HUES6 (cell line): ENCODE data around the gene TPBGL.
"Not testable (repeated sequence)": the region's sequence is repeated elsewhere in the genome, so short reads cannot be mapped to it uniquely, and the experiment has no call there.

Source experiments
- H3K27ac ChIP-seq: 2 replicates; pipeline ENCODE4 v1.7.0; 2013; ENCODE audit warnings: low read depth, mild to moderate bottlenecking, low read length, inconsistent platforms
- H3K27me3 ChIP-seq: 2 replicates; pipeline ENCODE4 v1.6.1; 2013; ENCODE audit warnings: low read length; ENCODE audit not compliant: control insufficient read depth, insufficient read depth
- H3K36me3 ChIP-seq: 2 replicates; pipeline ENCODE4 v1.6.1; 2013; ENCODE audit warnings: low read length; ENCODE audit not compliant: control insufficient read depth, insufficient read depth
- H3K4me1 ChIP-seq: 2 replicates; pipeline ENCODE4 v1.6.1; 2013; ENCODE audit warnings: low read length; ENCODE audit not compliant: control insufficient read depth, insufficient read depth
- H3K4me3 ChIP-seq: 2 replicates; pipeline ENCODE4 v1.5.1; 2013; ENCODE audit warnings: low read depth, low read length
- H3K9ac ChIP-seq: one replicate; pipeline ENCODE4 v1.6.1; 2013; ENCODE audit warnings: mild to moderate bottlenecking, low read length
- H3K9me3 ChIP-seq: 2 replicates; pipeline ENCODE4 v1.6.1; 2013; ENCODE audit warnings: low read depth, low read length; ENCODE audit not compliant: control insufficient read depth, insufficient read depth

The TPBGL gene

GRCh38 chr11:75267171-75267970 is 26.8 kb downstream of the TPBGL start:
- H3K27me3 ChIP-seq: no peaks in the 10 kb centered on the region
- no peaks in the 10 kb centered on the region for H3K9me3 ChIP-seq
- H3K9ac ChIP-seq: no peak overlapping the region
- peaks cover 19% of the 10 kb centered on the region for H3K4me1 ChIP-seq
- no peak overlapping the region for H3K27ac ChIP-seq
- H3K36me3 ChIP-seq: peaks cover 65% of the 10 kb centered on the region
- no peak overlapping the region for H3K4me3 ChIP-seq

- H3K4me1 ChIP-seq: peaks cover 7% of the 10 kb centered on the region; the same call in 1 of the 2 replicates
- no peak overlapping the region for H3K4me3 ChIP-seq
- no peaks in the 10 kb centered on the region for H3K27me3 ChIP-seq
- peaks cover 80% of the 10 kb centered on the region for H3K36me3 ChIP-seq
- H3K9me3 ChIP-seq: no peaks in the 10 kb centered on the region
- no peak overlapping the region for H3K9ac ChIP-seq
- no peak overlapping the region for H3K27ac ChIP-seq
These were observed 28.2 kb downstream of the TPBGL start for GRCh38 chr11:75268626-75269366.

- Histone ChIP-seq H3K36me3 (peaks cover 83% of the 10 kb centered on the region), H3K27ac (no peak overlapping the region)
These were observed 28.7 kb downstream of the TPBGL start for GRCh38 chr11:75269367-75269660.

GRCh38 chr11:75269896-75270295 is 29.3 kb downstream of the TPBGL start:
- Histone ChIP-seq H3K4me3 (no peak overlapping the region), H3K36me3 (peaks cover 86% of the 10 kb centered on the region), H3K27ac (no peak overlapping the region), H3K4me1 (peaks cover 2% of the 10 kb centered on the region; the same call in 1 of the 2 replicates), H3K9ac (no peak overlapping the region), H3K27me3 (no peaks in the 10 kb centered on the region), H3K9me3 (no peaks in the 10 kb centered on the region)

More at GRCh38 chr11:75269367-75269660, 28.7 kb downstream of the TPBGL start:
- Histone ChIP-seq H3K4me3 (no peak overlapping the region), H3K9me3 (no peaks in the 10 kb centered on the region), H3K27me3 (no peaks in the 10 kb centered on the region), H3K9ac (no peak overlapping the region), H3K4me1 (peaks cover 2% of the 10 kb centered on the region; the same call in 1 of the 2 replicates)

- Histone ChIP-seq H3K9me3 (no peaks in the 10 kb centered on the region), H3K27ac (no peak overlapping the region), H3K9ac (no peak overlapping the region), H3K36me3 (peaks cover 89% of the 10 kb centered on the region), H3K4me1 (peaks cover 2% of the 10 kb centered on the region; the same call in 1 of the 2 replicates), H3K4me3 (no peak overlapping the region), H3K27me3 (no peaks in the 10 kb centered on the region)
These were observed 30.4 kb downstream of the TPBGL start for GRCh38 chr11:75270896-75271418.

GRCh38 chr11:75271730-75272129 is 31.2 kb downstream of the TPBGL start:
- Histone ChIP-seq H3K27me3 (no peaks in the 10 kb centered on the region), H3K9ac (no peak overlapping the region), H3K9me3 (no peaks in the 10 kb centered on the region), H3K36me3 (peaks cover 89% of the 10 kb centered on the region), H3K4me3 (no peak overlapping the region), H3K27ac (no peak overlapping the region), H3K4me1 (peaks cover 2% of the 10 kb centered on the region; the same call in 1 of the 2 replicates)

- no peak overlapping the region for H3K27ac ChIP-seq
- no peaks in the 10 kb centered on the region for H3K4me1 ChIP-seq
- H3K4me3 ChIP-seq: no peak overlapping the region
- H3K9ac ChIP-seq: no peak overlapping the region
- H3K36me3 ChIP-seq: peaks cover 89% of the 10 kb centered on the region
- H3K27me3 ChIP-seq: no peaks in the 10 kb centered on the region
- no peaks in the 10 kb centered on the region for H3K9me3 ChIP-seq
These were observed 31.8 kb downstream of the TPBGL start for GRCh38 chr11:75272391-75272790.

GRCh38 chr11:75272821-75273301 is 32.3 kb downstream of the TPBGL start:
- H3K4me3 ChIP-seq: no peak overlapping the region

GRCh38 chr11:75273411-75274391 is 33.1 kb downstream of the TPBGL start:
- Histone ChIP-seq H3K9ac (no peak overlapping the region), H3K4me1 (no peaks in the 10 kb centered on the region)

More at GRCh38 chr11:75272821-75273301, 32.3 kb downstream of the TPBGL start:
- Histone ChIP-seq H3K27me3 (no peaks in the 10 kb centered on the region), H3K36me3 (peaks cover 90% of the 10 kb centered on the region), H3K9me3 (no peaks in the 10 kb centered on the region), H3K9ac (no peak overlapping the region), H3K4me1 (no peaks in the 10 kb centered on the region), H3K27ac (no peak overlapping the region)

GRCh38 chr11:75274716-75275115 is 34.1 kb downstream of the TPBGL start:
- not testable (repeated sequence) for H3K27ac ChIP-seq, H3K4me1 ChIP-seq, H3K9ac ChIP-seq, H3K27me3 ChIP-seq, H3K9me3 ChIP-seq, H3K4me3 ChIP-seq
- H3K36me3 ChIP-seq: peaks cover 91% of the 10 kb centered on the region

More at GRCh38 chr11:75273411-75274391, 33.1 kb downstream of the TPBGL start:
- Histone ChIP-seq H3K4me3 (no peak overlapping the region), H3K9me3 (no peaks in the 10 kb centered on the region), H3K27me3 (no peaks in the 10 kb centered on the region), H3K27ac (no peak overlapping the region), H3K36me3 (peaks cover 93% of the 10 kb centered on the region)
